GOT3 (cell line): Measurements from ENCODE around the gene FLVCR2.

ENCODE experiments used
- DNase-seq: peaks from one replicate; lab custom pipeline; 2025; ENCODE audit warnings: mixed read lengths; lab: John Stamatoyannopoulos, UW

FLVCR2 gene

GRCh38 chr14:75558440-75558839, 20.0 kb upstream of the FLVCR2 start:
- DNase-seq, result no peak

DNA sequence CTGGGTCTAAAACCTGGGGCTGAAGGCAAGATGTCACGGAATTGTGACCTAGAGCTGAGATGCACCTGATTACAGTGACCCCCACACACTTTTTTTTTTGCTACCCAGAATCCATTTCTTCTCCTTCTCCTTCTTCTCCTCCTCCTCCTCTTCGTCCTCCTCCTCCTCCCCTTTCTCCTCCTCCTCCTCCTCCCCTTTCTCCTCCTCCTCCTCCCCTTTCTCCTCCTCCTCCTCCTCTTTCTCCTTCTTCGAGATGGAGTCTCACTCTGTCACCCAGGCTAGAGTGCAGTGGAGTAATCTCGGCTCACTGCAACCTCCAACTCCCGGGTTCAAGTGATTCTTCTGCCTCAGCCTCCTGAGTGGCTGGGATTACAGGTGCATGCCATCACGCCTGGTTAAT, 19.4 kb upstream of the FLVCR2 start:
- no peak for DNase-seq

GRCh38 chr14:75559451-75560222, 18.8 kb upstream of the FLVCR2 start:
- peak; percentile 13 for DNase-seq

- DNase-seq, result peak; percentile 1
Measured at GRCh38 chr14:75561013-75561432, 17.4 kb upstream of the FLVCR2 start.

GRCh38 chr14:75562089-75562488, 16.3 kb upstream of the FLVCR2 start:
- DNase-seq, result peak; percentile 1

GRCh38 chr14:75562489-75562888, 15.9 kb upstream of the FLVCR2 start:
- DNase-seq, result no peak

DNA sequence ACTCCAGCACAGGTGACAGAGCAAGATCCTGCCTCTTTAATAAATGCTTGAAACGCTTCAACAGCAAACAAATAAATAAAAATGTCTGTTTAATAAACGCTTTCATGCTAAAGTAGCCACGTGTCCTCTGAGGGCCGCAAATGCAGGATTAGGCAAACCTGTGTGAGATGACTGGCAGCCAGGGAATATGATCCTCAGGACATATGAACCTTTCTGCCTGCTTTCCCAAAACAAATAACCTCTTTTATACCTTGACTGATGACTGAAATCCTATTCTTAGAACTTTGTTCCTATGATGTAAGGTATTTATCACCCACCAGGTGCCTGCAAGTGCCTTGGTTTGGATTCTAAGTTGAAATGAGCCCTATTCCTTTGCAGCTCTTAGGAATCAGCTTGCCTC, 14.5 kb upstream of the FLVCR2 start:
- no peak for DNase-seq

DNA sequence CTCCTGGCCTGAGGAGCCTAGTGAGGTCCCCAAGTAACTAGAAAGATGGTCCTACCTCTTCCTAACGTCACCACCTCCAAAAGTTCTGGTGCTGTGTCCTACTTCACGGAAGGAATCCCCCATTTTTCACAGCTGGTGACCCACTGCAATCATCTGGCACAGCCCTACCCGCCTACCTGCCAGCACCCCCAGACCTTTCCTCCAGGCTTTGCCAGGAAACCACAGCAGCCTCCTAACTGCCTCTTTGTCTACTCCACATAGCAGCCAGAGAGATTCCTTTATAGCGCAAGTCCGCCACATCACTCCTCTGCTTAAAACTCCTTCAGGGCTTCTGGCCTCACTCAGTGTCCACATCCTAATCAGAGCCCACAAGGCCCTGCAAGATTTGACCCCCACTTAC, 13.4 kb upstream of the FLVCR2 start:
- no peak for DNase-seq

DNA sequence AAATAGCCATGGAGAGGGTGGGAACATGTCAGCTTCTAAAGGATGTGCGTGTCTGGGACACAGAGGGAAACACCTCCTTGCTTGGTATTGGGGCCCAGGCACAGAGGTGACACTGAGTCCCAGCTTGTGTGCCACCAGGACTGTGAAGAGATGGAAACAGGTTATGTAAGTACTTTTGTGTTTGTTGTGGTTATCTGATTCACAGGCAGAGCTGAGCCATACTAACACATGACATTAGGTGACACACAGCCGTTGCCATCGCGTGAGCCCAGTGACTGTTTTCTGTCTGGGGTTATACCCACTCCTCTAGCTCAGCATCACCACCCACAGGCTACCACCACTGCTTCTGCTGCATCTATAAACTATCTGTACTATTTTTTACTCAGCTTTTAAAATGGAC, 12.1 kb upstream of the FLVCR2 start:
- no peak for DNase-seq

GRCh38 chr14:75566752-75567151, 11.7 kb upstream of the FLVCR2 start:
- no peak for DNase-seq

- no peak for DNase-seq
Measured at GRCh38 chr14:75568140-75568539, 10.3 kb upstream of the FLVCR2 start.

DNA sequence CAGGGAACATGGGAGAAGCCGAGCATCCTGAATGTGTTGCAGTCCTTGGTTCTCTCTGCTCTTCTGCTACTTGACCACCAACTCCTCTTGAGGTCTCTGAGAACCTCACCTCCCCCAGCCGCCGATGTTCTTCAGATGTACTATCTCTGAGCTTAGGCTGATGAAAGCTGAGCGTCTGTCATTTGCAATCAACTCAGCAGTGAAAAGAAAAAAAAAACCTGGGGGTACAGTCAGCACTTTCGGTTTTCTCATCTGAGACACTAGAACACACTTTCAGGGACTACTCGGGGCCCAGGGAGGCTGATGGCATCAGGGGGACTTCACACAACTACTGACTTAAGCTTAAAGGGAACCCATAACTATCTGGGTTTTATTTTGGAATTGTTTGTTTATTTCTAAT, 9.6 kb upstream of the FLVCR2 start:
- no peak for DNase-seq

- DNase-seq, result no peak
Measured at GRCh38 chr14:75570797-75571196, 7.6 kb upstream of the FLVCR2 start.

- DNase-seq, result no peak
Measured at GRCh38 chr14:75572104-75572503, 6.3 kb upstream of the FLVCR2 start.

DNA sequence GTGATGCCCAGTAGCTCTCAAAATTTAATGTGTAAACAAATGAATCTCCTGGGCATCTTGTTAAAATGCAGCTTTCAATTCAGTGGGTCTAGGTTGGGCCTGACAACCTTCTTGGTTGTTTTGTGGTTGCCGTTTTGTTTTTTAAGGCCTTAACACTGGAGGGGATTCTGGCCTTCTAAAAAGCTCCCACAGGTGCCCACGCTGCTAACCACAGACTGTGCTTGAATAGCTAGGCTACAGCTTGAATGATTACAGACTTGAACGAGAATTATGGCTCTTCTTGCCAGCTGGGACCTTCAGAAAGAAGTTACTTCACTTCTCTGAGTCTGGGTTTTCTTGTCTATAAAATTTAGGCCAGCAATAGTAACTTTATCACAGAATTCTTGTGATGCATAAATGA, 1.3 kb upstream of the FLVCR2 start:
- DNase-seq, result no peak

DNA sequence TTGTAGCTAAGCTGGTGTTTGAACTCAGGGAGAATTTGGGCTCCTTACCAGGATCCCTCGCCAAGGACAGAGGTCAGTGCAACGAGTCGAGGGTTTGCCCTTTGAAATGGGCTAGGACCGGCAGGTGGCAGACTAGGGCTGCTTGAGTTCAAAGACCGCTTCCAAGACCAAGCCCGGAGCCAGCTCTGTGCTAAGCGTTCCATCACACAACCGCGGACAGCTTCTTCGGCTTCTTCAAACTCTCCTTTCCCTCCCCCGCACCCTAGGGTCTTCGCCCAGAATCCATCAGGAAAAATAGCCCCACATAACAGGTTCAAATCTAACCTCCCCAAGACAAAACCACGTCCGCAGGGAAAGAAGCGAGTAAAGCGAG, 705 bp upstream of the FLVCR2 start:
- peak; percentile 2 for DNase-seq

DNA sequence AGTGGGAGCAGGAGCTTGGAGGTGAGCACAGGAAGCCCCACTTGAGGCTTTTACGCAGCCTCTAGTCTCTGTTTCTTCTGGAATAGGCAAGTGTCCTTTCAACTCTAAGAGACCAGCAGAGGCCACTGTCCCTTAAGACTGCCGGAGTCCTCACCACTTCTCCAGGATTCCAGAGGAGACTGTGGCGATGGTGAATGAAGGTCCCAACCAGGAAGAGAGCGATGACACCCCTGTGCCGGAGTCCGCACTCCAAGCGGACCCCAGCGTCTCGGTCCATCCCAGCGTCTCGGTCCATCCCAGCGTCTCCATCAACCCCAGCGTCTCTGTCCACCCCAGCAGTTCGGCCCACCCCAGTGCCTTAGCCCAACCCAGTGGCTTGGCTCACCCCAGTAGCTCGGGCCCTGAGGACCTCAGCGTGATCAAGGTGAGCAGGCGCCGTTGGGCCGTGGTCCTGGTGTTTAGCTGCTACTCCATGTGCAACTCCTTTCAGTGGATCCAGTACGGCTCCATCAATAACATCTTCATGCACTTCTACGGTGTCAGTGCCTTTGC, 442 bp downstream of the FLVCR2 start:
- DNase-seq, result no peak

DNA sequence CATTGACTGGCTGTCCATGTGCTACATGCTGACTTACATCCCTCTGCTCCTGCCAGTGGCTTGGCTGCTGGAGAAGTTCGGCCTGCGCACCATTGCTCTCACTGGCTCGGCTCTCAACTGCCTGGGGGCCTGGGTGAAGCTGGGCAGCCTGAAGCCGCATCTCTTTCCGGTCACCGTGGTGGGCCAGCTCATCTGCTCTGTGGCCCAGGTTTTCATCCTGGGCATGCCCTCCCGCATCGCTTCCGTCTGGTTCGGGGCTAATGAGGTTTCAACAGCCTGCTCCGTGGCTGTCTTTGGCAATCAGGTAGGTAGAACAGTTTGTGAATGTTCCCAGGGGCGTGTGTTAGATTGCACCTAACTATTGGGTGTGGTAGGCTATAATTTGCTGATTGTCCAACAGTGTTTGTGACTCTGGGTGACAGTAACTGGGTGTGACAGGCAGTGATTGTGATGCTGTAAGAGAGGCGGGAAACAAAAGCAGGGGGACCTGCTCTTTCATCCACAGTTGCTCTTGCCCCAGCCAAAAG, 981 bp downstream of the FLVCR2 start:
- no peak for DNase-seq

GRCh38 chr14:75579882-75580281, 1.5 kb downstream of the FLVCR2 start:
- no peak for DNase-seq

GRCh38 chr14:75587388-75587787, 9.0 kb downstream of the FLVCR2 start:
- DNase-seq, result no peak

- DNase-seq, result no peak
Measured at GRCh38 chr14:75589931-75590330, 11.5 kb downstream of the FLVCR2 start.

DNA sequence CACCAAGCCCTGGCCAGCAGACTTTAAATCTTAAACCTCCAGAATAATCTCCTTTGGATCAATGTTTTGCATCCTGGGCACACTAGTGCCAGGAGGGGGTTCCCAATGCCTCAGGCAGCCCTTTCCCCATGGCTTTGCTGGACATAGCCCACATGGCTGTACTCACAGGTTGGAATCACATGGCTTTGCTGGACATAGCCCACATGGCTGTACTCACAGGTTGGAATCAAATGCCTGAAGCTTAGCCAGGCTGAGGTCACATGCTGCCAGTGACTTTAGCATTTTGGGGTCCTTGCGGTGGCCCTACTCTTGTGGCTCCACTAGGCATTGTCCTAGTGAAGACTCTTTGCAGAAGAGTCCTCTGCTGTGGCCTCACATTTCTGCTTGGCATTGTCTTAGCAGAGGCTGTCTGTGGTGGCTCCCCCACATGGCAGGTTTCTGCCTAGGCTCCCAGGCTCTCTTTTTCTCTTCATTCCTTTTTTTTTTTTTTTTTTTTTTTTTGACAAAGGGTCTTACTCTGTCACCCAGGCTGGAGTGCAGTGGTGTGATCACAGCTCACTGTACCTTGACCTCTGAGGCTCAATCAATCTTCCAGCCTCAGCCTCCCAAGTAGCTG, 13.0 kb downstream of the FLVCR2 start:
- no peak for DNase-seq

GRCh38 chr14:75591987-75592575, 13.7 kb downstream of the FLVCR2 start:
- no peak for DNase-seq
